HT1080 (cell line): ENCODE results near the gene INO80. TPM values are rescaled to one million over a fixed set of nuclear protein-coding genes. Genes with fewer than 3 reads are reported as not detected.
A peak's percentile ranks its signal among the peaks of the same experiment; 100 is the strongest.

Experiments used
- DNase-seq: peaks from one replicate; pipeline ENCODE4 v3.0.0-alpha.2; 2015; ENCODE audit warnings: low read depth
- total RNA-seq: library from RNA; depleted of rRNA; stranded (reverse); fragments of >200 nt; shearing (Covaris generic); gene quantifications from 2 replicates; pipeline ENCODE4 v1.2.3, GENCODE V29; 2014

The INO80 gene
- total RNA-seq, 1 experiment from 2014 or later: 46.3 TPM

GRCh38 chr15:41001524-41002214, 114.4 kb downstream of the INO80 start:
- DNase-seq: no peak

GRCh38 chr15:40999190-40999589, 116.9 kb downstream of the INO80 start:
- peak; percentile 74 for DNase-seq

DNA sequence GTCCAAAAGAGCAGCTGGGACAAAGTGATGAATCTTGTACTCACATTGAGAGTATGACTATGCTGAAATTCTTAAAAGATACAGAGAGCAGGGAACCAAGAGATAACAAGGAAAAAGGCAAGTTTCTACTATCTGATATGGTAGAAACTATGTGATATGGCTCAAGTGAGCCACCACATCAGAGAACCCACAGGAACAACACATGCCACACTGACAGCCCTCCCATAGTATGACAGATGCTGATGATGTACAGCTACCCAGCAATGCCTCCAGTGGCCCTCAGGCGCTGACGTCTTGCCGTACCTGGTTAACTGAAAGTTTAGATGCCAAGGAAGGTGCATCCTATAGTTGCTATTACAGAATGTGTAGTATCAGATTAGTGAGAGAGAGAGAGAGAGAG, 120.4 kb downstream of the INO80 start:
- DNase-seq: no peak

DNA sequence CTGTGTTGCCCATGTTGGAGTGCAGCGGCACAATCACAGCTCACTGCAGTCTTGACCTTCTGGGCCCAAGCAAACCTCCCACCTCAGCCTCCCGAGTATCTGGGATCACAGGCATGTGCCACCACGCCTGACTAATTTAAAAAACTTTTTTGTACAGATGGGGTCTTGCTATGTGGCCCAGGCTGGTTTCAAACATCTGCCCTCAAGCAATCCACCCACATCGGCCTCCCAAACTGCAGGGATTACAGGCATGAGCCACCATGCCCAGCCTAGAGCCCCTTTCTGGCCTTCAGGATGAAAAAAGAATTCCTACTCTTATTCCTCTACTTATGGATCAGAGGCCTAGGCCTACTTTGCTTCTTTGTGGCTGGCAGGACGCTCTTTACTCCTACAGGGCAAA, 123.3 kb downstream of the INO80 start:
- DNase-seq: no peak

DNA sequence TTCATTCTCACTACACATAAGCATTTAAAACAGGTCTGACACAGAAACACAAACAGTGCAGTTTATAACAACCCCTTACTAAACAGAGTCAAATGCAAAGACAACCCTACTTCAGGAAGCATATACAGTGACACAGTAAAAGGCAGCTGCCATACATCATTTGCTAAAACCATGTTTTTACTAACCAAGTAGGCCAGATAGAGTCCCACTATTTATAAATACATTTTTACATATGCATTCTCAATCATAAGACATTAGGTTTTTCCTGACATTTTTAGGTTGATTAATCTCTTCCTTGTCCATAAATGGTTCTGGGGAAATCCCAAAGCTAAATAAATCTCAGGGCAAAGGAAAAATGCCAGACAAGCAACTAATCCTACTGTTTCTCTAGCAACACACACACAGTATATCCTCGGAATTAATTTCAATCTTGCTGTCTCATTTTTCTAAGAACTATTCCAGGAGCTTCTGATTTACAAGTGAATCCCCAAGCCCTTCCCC, 123.8 kb downstream of the INO80 start:
- DNase-seq: no peak

DNA sequence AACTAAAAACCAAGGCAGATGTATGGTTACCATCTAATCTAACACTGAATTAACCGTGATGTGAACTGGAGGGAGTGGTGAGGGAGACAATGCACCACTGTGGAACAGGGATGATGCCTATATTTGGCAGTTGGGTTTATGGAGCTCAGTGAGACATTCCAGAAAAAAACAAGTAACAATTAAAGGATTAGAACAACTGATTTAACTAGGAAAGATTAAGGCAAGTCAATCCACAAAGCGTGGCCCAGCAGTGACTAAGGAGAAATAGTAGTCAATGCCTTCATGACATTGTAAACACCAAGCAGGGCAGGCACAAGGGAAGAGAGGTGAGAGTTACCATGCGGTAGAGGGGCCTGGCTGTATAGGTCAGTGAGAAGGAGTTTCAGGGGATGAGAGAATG, 124.7 kb downstream of the INO80 start:
- no peak for DNase-seq

GRCh38 chr15:40990789-40991188, 125.3 kb downstream of the INO80 start:
- no peak for DNase-seq

DNA sequence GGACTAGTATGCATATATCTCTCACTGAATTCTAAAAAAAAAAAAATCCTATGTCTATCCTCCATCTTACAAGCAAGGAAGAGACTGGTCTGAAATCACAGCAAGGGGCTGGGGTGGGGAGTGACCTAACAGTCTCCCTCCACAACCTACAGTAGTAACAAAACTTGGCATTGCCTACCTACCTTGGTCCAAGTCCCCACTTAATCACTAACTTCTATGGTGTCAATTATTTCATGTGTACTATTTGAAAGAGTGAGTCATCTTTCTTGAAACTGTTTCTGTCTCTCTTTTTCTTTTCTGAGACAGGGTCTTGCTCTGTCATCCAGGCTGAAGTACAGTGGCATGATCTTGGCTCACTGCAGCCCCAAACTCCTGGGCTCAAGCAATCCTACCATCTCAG, 126.0 kb downstream of the INO80 start:
- DNase-seq: no peak

DNA sequence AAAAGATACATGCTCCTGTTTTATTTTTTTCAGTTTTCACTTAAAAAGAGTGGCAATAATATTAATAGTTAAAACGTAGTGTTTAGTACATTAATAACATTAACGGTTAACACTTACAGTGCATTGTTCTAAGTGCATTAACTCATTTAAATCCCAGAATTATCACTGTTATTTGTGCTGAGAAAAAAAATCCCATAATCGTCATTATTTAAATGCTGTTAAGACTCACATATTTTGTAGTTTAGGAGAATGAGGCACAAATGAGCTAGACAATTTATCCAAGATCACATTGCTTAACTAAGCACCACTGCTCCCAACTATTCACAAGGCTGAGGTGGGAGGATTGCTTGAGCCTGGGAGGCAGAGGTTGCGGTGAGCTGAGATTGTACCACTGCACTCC, 127.9 kb downstream of the INO80 start:
- no peak for DNase-seq

DNA sequence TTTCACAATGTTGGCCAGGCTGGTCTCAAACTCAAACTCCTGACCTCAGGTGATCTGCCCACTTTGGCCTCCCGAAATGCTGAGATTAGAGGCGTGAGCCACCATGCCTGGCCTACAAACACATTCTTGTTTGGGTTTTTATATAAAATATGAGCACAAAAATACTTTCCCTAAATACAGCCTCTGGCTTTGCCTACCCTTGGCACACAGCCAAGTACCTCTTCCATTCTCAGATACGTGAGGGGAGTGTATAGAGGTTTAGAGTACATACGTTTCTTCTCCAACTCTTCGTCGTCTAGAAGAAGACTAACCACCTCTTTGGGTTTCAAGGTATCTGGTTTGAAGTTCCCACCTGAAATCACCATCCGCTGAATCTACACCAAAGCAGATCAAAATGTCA, 129.3 kb downstream of the INO80 start:
- no peak for DNase-seq

- peak; percentile 73 for DNase-seq
Measured at GRCh38 chr15:40985541-40986330, 130.3 kb downstream of the INO80 start.

DNA sequence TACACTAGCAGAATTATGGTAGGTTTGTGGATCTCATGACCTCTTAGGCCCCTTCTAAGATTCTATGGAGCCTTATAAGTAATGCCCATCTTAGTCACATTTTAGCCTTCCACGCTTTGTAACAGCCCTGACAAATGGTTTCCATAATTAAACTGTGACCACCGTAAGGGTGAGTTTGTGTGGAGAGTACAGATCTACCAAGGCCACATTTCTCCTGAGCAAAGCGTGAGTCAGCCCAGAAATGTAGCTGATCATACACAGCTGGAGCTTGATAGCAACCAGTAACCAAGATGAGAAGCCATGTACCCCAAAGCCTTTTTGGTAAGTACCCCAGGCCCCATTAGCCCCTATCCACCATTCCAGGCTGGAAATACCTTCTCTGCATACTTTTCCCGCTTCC, 131.1 kb downstream of the INO80 start:
- DNase-seq: peak; percentile 90

- no peak for DNase-seq
Measured at GRCh38 chr15:40984406-40984805, 131.7 kb downstream of the INO80 start.

GRCh38 chr15:40982855-40983254, 133.2 kb downstream of the INO80 start:
- DNase-seq: peak; percentile 94

- DNase-seq: no peak
Measured at GRCh38 chr15:40981186-40981585, 134.9 kb downstream of the INO80 start.

DNA sequence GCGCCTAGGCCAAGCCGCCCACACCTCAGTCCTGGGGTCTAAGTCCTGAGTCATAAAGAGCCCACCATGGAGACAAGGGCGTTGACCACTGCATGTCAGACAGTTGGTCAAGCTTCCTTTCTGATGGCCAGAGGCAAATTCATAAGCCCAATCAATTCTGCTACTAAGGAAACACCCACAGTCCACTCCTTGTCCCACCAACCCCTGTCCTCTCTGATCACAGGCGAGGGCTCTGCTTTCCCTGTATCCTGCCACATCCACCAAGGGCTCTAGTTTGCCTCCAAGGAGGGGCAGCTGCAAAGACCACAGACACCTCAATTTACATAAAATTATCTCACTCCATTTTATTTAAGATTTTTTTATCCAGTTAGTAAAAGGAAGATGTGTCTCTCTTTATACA, 137.5 kb downstream of the INO80 start:
- DNase-seq: no peak

- no peak for DNase-seq
Measured at GRCh38 chr15:40978141-40978540, 137.9 kb downstream of the INO80 start.

DNA sequence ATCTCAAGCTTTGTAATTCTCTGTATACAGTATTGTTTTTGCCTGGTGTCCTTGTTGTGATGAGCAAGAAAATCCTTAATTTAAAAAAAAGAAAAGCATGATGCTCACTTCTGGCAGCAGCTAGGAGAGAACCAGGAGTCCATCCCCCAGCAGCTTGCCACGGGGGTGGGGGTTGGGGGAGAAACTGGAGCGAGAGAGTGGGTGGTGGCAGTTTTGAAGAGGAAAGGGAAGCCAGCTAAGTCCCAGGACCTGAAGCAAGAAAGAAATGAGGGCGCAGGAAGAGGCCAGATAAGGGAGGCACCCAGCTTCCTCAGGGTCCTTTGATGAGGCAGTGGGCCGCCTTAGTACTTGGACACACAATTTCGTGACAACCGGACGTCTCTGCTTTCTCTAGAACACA, 139.3 kb downstream of the INO80 start:
- DNase-seq: no peak

DNA sequence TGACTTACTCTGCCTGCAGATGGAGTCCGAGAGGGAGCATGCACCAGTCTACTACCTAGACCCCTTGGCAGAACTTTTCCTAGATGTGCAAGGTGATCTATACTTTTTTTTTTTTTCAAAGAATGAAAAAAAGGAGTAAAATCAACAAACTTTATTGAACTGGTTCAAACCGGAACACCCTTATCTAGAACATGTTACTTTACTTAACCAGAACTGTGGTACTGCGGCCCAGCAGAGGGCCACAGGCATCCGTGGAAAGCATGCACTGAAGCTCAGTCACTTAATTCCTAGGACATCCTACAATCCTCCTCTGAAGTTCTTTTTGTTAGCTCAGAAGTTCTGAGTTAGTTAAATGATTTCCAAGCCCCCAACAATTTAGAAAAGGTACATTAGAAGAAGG, 141.2 kb downstream of the INO80 start:
- no peak for DNase-seq

GRCh38 chr15:40969363-40969762, 146.7 kb downstream of the INO80 start:
- DNase-seq: no peak

GRCh38 chr15:40968290-40969085, 147.6 kb downstream of the INO80 start:
- no peak for DNase-seq

DNA sequence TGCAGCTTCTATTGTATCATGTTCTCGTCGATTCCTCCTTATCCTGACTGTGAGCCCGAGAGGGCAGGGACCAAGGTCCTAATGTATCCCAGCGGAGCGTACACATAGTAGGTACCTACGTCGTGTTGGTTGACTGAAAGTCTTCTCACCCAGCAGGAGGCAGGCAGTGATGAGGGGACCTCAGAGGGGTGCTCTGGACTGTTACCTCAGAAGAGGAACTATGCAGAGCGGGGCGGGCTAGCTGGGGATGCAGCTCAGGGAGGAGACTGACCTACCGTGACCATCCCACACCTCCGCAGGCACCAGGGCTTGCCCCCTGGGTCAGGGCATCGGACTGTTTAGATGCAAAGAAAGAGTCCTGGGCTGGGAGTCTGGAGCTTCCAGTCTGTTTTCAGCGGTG, 151.4 kb downstream of the INO80 start:
- DNase-seq: no peak
